HCT116 (cell line): ENCODE data around the gene NCAN. TPM values are rescaled to one million over a fixed set of nuclear protein-coding genes. Genes with fewer than 3 reads are reported as not detected.

Experiments
- ATAC-seq: fragments of 200-7000 bp; cut with Tn5 transposase; 2 replicates; pipeline ENCODE4 v1.9.1; 2020; ENCODE audit warnings: mild to moderate bottlenecking, moderate library complexity
- BruUV-seq: library from RNA; stranded (reverse); fragments of 400-500 nt; replicated peaks from 2 replicates; lab custom pipeline; 2021; lab: Mats Ljungman, UMichigan
- CTCF ChIA-PET: fragments of 300-600 bp; sonication (Branson Sonifier 250); formaldehyde crosslinking; loops from one replicate; lab custom pipeline; 2021; ENCODE audit warnings: antibody characterized with exemption; lab: Charles Lee
- POLR2A ChIA-PET: fragments of 300-600, 350-600 bp; sonication (Branson Sonifier 250); formaldehyde crosslinking; loops from one replicate; lab custom pipeline; 2021; ENCODE audit warnings: antibody characterized with exemption; lab: Charles Lee
- RAD21 ChIA-PET, 2 experiments: fragments of 300-600 bp; sonication (Branson Sonifier 250); formaldehyde crosslinking; loops; one replicate each; lab custom pipeline; 2023; ENCODE audit warnings: low total read pairs in 2 of 2; ENCODE audit not compliant: uncharacterized antibody in 2 of 2, unreplicated experiment in 2 of 2, low non-redundant PET in 1 of 2; lab: Charles Lee
- DNase-seq: peaks from one replicate; pipeline ENCODE4 v3.0.0-alpha.2; 2010; ENCODE audit warnings: low read depth, low spot score
- H2AFZ ChIP-seq: fragments of 200-600 bp; shearing (Covaris generic), sonication (generic); 2 replicates; pipeline ENCODE4 v1.6.1; 2017; ENCODE audit warnings: low read depth, mixed run types, mixed read lengths, antibody characterized with exemption, low read length; ENCODE audit not compliant: poor library complexity, severe bottlenecking
- H3K27ac ChIP-seq: 2 replicates; pipeline ENCODE4 v1.5.1; 2012; ENCODE audit warnings: low read depth, low read length
- H3K27me3 ChIP-seq: fragments of 200-600 bp; sonication (generic); 2 replicates; pipeline ENCODE4 v1.6.1; 2016; ENCODE audit warnings: mixed run types, low read length, mixed read lengths; ENCODE audit not compliant: insufficient read depth
- H3K36me3 ChIP-seq, 2 experiments: fragments of 200-500 bp in 1 of 2; fragments of 200-600 bp in 1 of 2; sonication (Bioruptor generic) in 1 of 2; sonication (generic) in 1 of 2; 2 replicates each; pipeline versions ENCODE4 v1.5.1 to v1.6.1; 2014 to 2016; ENCODE audit warnings: low read length in 2 of 2, inconsistent platforms in 1 of 2, mixed read lengths in 1 of 2, mixed run types in 1 of 2; ENCODE audit not compliant: insufficient read depth in 2 of 2, control insufficient read depth in 1 of 2
- H3K4me1 ChIP-seq, 2 experiments: fragments of 200-600 bp in 1 of 2; sonication (generic) in 1 of 2; 2 replicates each; pipeline versions ENCODE4 v1.5.1 to v1.6.1; 2012 to 2017; ENCODE audit warnings: low read length in 2 of 2, inconsistent platforms in 1 of 2, mild to moderate bottlenecking in 1 of 2, mixed read lengths in 1 of 2, mixed run types in 1 of 2, moderate library complexity in 1 of 2; ENCODE audit not compliant: insufficient read depth in 2 of 2, control insufficient read depth in 1 of 2
- H3K4me2 ChIP-seq: fragments of 200-600 bp; sonication (generic); 2 replicates; pipeline ENCODE4 v1.6.1; 2017; ENCODE audit warnings: mixed run types, low read length, mixed read lengths
- H3K4me3 ChIP-seq, 2 experiments: fragments of 200-600 bp in 1 of 2; sonication (generic) in 1 of 2; replicated peaks in 1 of 2; 2 replicates each; pipeline ENCODE4 v1.5.1; 2011 to 2016; ENCODE audit warnings: low read length in 2 of 2, control low read depth in 1 of 2, low read depth in 1 of 2, mild to moderate bottlenecking in 1 of 2, mixed read lengths in 1 of 2, mixed run types in 1 of 2
- H3K79me2 ChIP-seq: fragments of 200-600 bp; sonication (generic); 2 replicates; pipeline ENCODE4 v1.6.1; 2017; ENCODE audit warnings: mild to moderate bottlenecking, mixed run types, low read length, moderate library complexity, mixed read lengths; ENCODE audit not compliant: insufficient read depth
- H3K9ac ChIP-seq: fragments of 200-600 bp; sonication (generic); 2 replicates; pipeline ENCODE4 v1.6.1; 2016; ENCODE audit warnings: low read length, mixed read lengths
- H3K9me2 ChIP-seq: fragments of 200-600 bp; sonication (generic), shearing (Covaris generic); 2 replicates; pipeline ENCODE4 v1.6.1; 2017; ENCODE audit warnings: mixed run types, mild to moderate bottlenecking, moderate library complexity; ENCODE audit not compliant: insufficient read depth
- H3K9me3 ChIP-seq, 2 experiments: fragments of 200-500 bp in 1 of 2; fragments of 200-600 bp in 1 of 2; sonication (Bioruptor generic) in 1 of 2; sonication (generic) in 1 of 2; 2 replicates each; pipeline ENCODE4 v1.6.1; 2014 to 2017; ENCODE audit warnings: low read length in 2 of 2, mixed read lengths in 2 of 2, inconsistent platforms in 1 of 2, low read depth in 1 of 2, mild to moderate bottlenecking in 1 of 2, mixed run types in 1 of 2, moderate library complexity in 1 of 2; ENCODE audit not compliant: control insufficient read depth in 1 of 2, insufficient read depth in 1 of 2
- H4K20me1 ChIP-seq: fragments of 200-600 bp; sonication (generic), shearing (Covaris generic); 2 replicates; pipeline ENCODE4 v1.6.1; 2017; ENCODE audit warnings: mixed run types, mild to moderate bottlenecking, moderate library complexity; ENCODE audit not compliant: insufficient read depth
- EGR1 ChIP-seq: IDR thresholded peaks from 2 replicates; pipeline ENCODE4 v1.6.1; 2012; ENCODE audit warnings: low read depth
- ELF1 ChIP-seq: IDR thresholded peaks from 2 replicates; pipeline ENCODE4 v1.6.1; 2012; ENCODE audit warnings: low read depth, borderline replicate concordance
- EZH2 ChIP-seq: fragments of 200-600 bp; sonication (generic); IDR thresholded peaks from 2 replicates; pipeline ENCODE4 v1.6.1; 2017; ENCODE audit warnings: antibody characterized with exemption, mixed run types
- JUND ChIP-seq: IDR thresholded peaks from 2 replicates; pipeline ENCODE4 v1.6.1; 2012
- POLR2A ChIP-seq: IDR thresholded peaks from 2 replicates; pipeline ENCODE4 v1.7.0; 2011; ENCODE audit warnings: borderline replicate concordance; ENCODE audit not compliant: insufficient read depth, insufficient read length; ENCODE audit errors: extremely low read depth
- POLR2AphosphoS5 ChIP-seq: IDR thresholded peaks from 2 replicates; pipeline ENCODE4 v1.6.1; 2011; ENCODE audit warnings: mild to moderate bottlenecking, low read depth, low read length, moderate library complexity
- RAD21 ChIP-seq: IDR thresholded peaks from 2 replicates; pipeline ENCODE4 v1.6.1; 2012; ENCODE audit warnings: low read depth, mild to moderate bottlenecking
- SP1 ChIP-seq: IDR thresholded peaks from 2 replicates; pipeline ENCODE4 v1.6.1; 2012; ENCODE audit warnings: low read depth
- TCF7L2 ChIP-seq: IDR thresholded peaks from 2 replicates; pipeline ENCODE4 v1.7.0; 2011; ENCODE audit warnings: borderline replicate concordance, inconsistent platforms; ENCODE audit not compliant: insufficient read depth, insufficient read length; ENCODE audit errors: extremely low read depth
- intact Hi-C: fragments of 100-400 bp; cut with micrococcal nuclease; formaldehyde crosslinking; loops from 2 replicates; pipeline ENCODE4 v1.10.0; 2022
- total RNA-seq: library from RNA; stranded (reverse); gene quantifications from one replicate; pipeline ENCODE4 v1.2.1, GENCODE V29; 2021; ENCODE audit not compliant: unreplicated experiment
- TF ChIP-seq, protein P1 (sequence below): IDR thresholded peaks from 2 replicates; pipeline ENCODE4 v1.6.1; 2012

The NCAN gene
- total RNA-seq, 1 experiment from 2014 or later, result 0.07 TPM

GRCh38 chr19:19270749-19271571, 59.2 kb downstream of the NCAN start (continued):
- TF ChIP-seq, protein P1, sequence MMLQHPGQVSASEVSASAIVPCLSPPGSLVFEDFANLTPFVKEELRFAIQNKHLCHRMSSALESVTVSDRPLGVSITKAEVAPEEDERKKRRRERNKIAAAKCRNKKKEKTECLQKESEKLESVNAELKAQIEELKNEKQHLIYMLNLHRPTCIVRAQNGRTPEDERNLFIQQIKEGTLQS, result no peak
- no peak for TF ChIP-seq TCF7L2
- TF ChIP-seq ELF1, result no peak
- TF ChIP-seq JUND, result no peak
- TF ChIP-seq RAD21, result no peak
- TF ChIP-seq, all 23 proteins: peak for 0

DNA sequence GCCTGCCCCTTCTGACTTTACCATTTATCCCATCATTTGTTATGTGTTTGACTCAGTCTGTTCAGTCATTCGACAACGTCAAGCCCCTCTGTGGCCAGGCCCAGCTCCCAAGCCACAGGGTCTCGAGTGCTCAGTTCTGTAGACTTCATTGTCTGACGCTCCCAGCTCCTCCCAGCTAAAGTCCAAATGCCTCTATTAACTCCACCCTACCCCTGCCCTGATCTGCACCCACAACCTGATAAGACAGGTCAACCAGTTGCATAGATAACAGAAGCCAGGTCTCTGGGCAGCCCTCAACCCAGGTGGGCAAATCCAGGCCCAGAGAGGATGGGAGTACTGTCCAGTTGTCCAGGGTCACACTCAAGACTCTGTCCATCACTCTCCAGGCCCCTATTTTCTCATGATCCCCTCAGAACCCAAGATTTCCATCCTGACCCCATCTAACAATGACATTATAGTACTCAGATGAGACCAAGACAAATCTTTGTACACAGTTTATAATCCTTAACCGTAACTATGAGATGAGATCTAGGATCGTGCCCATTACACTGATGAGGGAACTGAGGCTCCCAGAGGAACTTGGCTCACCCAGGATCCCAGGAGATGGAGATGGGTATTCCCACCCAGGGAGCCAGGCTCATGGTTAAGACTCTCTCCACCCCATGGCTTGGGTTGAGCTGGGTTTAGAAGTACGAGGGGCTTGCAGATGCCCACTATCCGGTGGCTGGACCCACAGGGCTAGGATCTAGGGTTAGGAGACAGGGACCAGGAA, 60.3 kb downstream of the NCAN start:
- Histone ChIP-seq H3K9me3 (no peaks in the 10 kb centered on the region), H3K36me3 (peaks cover 3 to 7% of the 10 kb centered on the region in 2 experiments; a peak in 3 of 4 replicates), H3K9me2 (no peaks in the 10 kb centered on the region), H3K4me2 (no peak overlapping the region), H4K20me1 (no peaks in the 10 kb centered on the region), H3K4me3 (no peak overlapping the region), H3K27ac (no peak overlapping the region), H3K79me2 (no peaks in the 10 kb centered on the region), H3K9ac (no peak overlapping the region), H3K27me3 (no peaks in the 10 kb centered on the region), H3K4me1 (no peaks in the 10 kb centered on the region), H2AFZ (no peak overlapping the region)
- intact Hi-C loops, result no loop called here
- ATAC-seq (no peak), DNase-seq (no peak)
- TF ChIP-seq POLR2A (no peak), POLR2AphosphoS5 (no peak), EGR1 (no peak), SP1 (no peak), EZH2 (no peak), JUND (no peak)
- TF ChIP-seq, protein P1, result no peak
- POLR2A ChIA-PET, result no interaction called here
- CTCF ChIA-PET, result no interaction called here
- no TSS peak for BruUV-seq
- RAD21 ChIA-PET, result no interaction called here
